ENCODE data around the gene GDI2.
"Not testable (repeated sequence)": the region's sequence is repeated elsewhere in the genome, so short reads cannot be mapped to it uniquely, and the experiment has no call there.

The GDI2 gene

DNA sequence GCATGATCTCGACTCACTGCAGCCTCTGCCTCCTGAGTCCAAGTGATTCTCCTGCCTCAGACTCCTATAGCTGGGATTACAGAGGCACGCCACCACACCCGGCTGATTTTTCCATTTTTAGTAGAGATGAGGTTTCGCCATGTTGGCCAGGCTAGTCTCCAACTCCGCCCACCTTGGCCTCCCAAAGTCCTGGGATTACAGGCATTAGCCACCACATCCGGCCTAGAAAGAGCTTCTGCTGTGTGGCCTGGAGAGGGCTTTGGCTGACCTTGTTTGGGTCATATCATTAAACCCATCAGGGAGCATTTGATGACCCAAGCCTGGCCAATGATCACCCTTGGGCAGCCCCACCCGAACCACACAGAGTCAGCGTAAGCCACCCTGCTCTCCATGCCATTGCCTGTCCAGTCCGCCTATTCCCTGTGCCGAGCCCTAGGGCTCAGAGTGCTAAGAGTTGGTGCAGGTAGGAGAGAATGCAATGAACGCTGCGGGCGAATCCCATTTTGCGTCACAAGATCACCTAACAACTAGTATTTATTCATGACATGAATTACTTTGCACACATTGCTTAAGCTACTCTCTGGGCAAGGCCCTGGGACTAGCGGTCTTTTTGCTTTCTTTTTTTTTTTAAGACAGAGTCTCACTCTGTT lies 22.3 kb upstream of the GDI2 start:
- Mint-ChIP-seq H3K9me3 (no peaks in the 10 kb centered on the region), H3K27ac (no peak overlapping the region), H3K36me3 (ENCODE audit: low read depth) (no peaks in the 10 kb centered on the region), H3K4me3 (no peak overlapping the region), H3K27me3 (no peaks in the 10 kb centered on the region), H3K4me1 (ENCODE audit: low read depth) (peaks cover 2% of the 10 kb centered on the region)
- DNase-seq = no peak

DNA sequence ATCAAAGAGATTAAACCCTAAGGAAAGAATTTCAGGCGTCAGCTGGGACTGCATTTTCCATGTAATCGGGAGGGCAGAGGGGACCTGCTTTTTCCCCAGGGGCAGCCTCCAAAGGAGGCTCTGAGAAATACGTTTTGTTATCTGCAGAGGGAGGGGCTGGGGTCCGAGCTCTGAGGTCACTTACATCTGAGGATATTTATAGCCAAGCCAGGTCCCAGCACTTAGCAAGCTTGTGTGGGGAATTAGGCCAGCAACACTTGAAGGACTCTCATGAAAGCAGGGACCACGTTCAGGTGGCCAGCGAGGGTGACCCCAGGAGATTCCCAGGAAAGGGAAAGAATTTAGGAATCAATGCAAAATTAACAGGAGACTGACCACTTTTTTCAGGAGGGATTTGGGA lies 20.6 kb upstream of the GDI2 start:
- no peaks in the 10 kb centered on the region for H3K36me3 Mint-ChIP-seq (ENCODE audit: low read depth)
- H3K9me3 Mint-ChIP-seq = no peaks in the 10 kb centered on the region
- no peak overlapping the region for H3K4me3 Mint-ChIP-seq
- peak; percentile 16 for DNase-seq
- no peak overlapping the region for H3K27ac Mint-ChIP-seq
- H3K27me3 Mint-ChIP-seq = no peaks in the 10 kb centered on the region
- peaks cover 2% of the 10 kb centered on the region for H3K4me1 Mint-ChIP-seq (ENCODE audit: low read depth)

DNA sequence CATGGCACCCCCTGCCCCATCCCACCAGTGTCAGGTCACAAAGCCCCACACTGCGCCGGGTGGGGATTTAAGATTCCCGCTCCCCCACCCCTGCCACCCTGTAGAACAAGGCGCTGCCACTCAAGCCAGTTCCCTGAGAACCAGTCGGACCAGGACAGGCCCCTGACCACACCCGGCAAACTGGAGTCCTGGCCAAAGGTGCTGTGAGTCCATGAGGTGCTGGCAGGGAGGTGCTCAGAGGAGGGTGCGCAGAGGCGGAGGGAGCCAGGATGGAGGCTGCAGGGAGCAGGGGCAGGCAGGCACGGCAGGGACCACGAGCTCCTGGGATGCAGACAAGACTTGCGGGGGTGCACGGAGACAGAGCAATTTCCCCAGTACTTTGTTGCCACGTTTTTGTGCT lies 19.7 kb upstream of the GDI2 start:
- DNase-seq = peak; percentile 15
- no peaks in the 10 kb centered on the region for H3K36me3 Mint-ChIP-seq (ENCODE audit: low read depth)
- H3K27ac Mint-ChIP-seq = no peak overlapping the region
- H3K27me3 Mint-ChIP-seq = no peaks in the 10 kb centered on the region
- H3K9me3 Mint-ChIP-seq = no peaks in the 10 kb centered on the region
- peaks cover 2% of the 10 kb centered on the region for H3K4me1 Mint-ChIP-seq (ENCODE audit: low read depth)
- no peak overlapping the region for H3K4me3 Mint-ChIP-seq

DNA sequence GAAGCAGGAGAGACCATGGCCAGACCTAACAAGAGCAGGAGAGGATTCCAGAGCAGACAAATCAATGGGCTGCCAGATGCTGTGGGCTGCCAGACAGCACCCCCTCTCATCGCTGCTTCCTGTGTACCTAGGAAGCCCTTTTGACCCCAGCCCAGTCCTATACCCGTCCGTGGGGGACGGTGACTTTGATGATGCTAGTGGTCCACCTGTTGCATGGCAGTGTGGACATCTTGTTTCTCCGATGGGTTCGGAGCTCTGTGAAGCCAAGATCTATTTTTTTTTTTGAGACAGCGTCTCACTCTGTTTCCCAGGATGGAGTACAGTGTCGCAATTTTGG lies 18.2 kb upstream of the GDI2 start:
- H3K4me1 Mint-ChIP-seq (ENCODE audit: low read depth) = peaks cover 2% of the 10 kb centered on the region
- peak; percentile 23 for DNase-seq
- no peak overlapping the region for H3K27ac Mint-ChIP-seq
- H3K9me3 Mint-ChIP-seq = no peaks in the 10 kb centered on the region
- H3K36me3 Mint-ChIP-seq (ENCODE audit: low read depth) = no peaks in the 10 kb centered on the region
- H3K4me3 Mint-ChIP-seq = no peak overlapping the region
- no peaks in the 10 kb centered on the region for H3K27me3 Mint-ChIP-seq

DNA sequence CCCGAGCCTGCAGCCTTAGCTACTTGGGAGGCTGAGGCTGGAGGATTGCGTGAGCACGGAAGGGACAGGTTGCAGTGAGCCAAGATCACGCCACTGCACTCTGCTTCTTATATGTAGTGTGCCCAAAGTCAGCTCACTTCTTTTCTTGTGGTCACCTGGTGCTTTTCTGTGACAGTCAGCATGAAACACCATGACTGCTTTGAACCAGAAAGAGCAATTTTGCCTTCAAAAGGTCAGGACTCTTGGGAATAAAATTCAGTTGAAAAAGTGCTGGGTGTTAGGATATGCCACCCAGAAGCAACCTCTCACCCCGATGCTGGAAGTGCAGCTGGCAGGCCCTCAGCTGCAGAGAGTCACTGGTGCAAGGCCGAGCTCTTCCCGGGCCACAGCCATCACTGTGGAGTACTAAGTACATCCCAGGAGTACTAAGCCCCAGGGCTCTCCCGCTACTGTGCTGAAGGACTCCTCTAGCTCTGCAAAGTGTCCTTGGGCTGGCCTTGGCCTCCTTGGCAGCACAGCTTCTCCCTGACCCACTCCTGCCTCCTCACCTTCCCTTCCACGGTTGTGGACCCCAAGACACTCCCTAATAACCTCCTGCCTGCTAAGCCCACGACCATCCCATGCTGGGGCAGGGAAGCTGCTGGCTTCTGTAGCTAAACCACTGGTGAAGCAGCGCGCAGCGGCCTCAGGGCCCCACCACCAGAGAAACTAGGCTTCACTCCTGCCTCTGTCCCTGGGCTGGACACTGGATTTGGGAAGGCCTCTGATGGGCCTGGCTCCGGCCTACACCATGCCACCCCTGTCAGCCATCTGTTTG lies 17.6 kb upstream of the GDI2 start:
- H3K4me1 Mint-ChIP-seq (ENCODE audit: low read depth) = peaks cover 2% of the 10 kb centered on the region
- H3K9me3 Mint-ChIP-seq = no peaks in the 10 kb centered on the region
- H3K27me3 Mint-ChIP-seq = no peaks in the 10 kb centered on the region
- no peak overlapping the region for H3K4me3 Mint-ChIP-seq
- H3K36me3 Mint-ChIP-seq (ENCODE audit: low read depth) = no peaks in the 10 kb centered on the region
- H3K27ac Mint-ChIP-seq = no peak overlapping the region
- peak; percentile 15 for DNase-seq

DNA sequence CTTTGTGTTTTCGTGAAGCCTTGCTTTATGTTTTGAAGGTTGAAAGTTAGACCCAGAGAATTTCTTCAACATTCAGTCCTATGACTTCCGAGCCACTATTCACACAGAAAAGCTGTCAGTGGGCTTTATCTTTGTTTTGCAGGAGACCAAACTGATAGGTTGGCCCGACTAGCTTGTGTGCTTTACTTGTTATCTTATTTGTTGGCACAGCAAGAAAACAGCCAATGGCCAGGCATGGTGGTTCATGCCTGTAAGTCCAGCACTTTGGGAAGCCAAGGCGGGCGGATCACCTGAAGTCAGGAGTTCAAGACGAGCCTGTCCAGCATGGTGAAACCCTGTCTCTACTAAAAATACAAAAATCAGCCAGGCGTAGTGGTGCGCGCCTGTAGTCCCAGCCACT lies 16.0 kb upstream of the GDI2 start:
- DNase-seq = peak; percentile 7
- Mint-ChIP-seq H3K27ac (no peak overlapping the region), H3K9me3 (no peaks in the 10 kb centered on the region), H3K4me1 (ENCODE audit: low read depth) (peaks cover 2% of the 10 kb centered on the region), H3K36me3 (ENCODE audit: low read depth) (no peaks in the 10 kb centered on the region), H3K27me3 (no peaks in the 10 kb centered on the region), H3K4me3 (no peak overlapping the region)

DNA sequence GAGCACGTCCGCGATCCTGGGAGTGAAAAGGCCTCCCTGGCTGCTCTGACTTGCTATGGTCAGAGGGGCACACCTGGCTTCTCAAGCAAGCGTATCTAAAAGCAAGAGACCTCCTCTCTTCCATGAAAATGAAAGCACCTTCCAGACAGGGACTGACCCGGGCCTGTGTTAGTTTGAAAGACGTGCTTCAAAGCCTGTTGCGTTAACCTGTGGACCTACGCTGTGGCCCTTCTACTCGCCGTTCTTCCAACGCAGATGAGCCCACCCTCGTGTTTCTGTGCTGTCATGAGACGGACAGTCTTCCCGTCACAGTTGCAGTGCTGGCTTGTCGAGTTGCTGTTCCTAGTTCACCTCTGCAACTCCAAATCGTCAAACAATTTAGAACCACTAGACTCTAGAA lies 15.5 kb upstream of the GDI2 start:
- no peak overlapping the region for H3K27ac Mint-ChIP-seq
- H3K36me3 Mint-ChIP-seq (ENCODE audit: low read depth) = no peaks in the 10 kb centered on the region
- DNase-seq = peak; percentile 15
- no peaks in the 10 kb centered on the region for H3K9me3 Mint-ChIP-seq
- H3K4me1 Mint-ChIP-seq (ENCODE audit: low read depth) = peaks cover 2% of the 10 kb centered on the region
- no peak overlapping the region for H3K4me3 Mint-ChIP-seq
- no peaks in the 10 kb centered on the region for H3K27me3 Mint-ChIP-seq

DNA sequence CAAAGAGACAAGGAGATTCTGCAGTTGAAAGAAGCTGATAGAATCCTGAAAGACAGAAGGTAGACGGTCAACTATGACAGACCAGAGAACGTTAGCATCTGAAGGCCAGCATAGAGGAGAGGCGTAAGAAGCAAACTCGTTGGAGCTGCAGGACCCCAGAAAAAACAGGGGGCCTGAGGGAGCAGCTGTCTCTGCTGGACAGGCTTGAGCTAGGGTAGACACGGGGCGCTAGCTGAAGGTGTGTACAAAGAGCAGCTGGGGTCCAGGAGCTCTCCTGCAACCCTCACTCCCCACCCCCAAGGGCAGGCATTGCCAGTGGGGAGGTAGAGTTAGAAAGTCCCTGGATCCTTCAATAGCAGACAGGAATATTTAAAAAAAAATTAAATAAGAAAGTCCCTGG lies 14.6 kb upstream of the GDI2 start:
- H3K9me3 Mint-ChIP-seq = no peaks in the 10 kb centered on the region
- H3K27me3 Mint-ChIP-seq = no peaks in the 10 kb centered on the region
- no peaks in the 10 kb centered on the region for H3K36me3 Mint-ChIP-seq (ENCODE audit: low read depth)
- peak; percentile 8 for DNase-seq
- H3K4me3 Mint-ChIP-seq = no peak overlapping the region
- H3K4me1 Mint-ChIP-seq (ENCODE audit: low read depth) = peaks cover 2% of the 10 kb centered on the region
- no peak overlapping the region for H3K27ac Mint-ChIP-seq

DNA sequence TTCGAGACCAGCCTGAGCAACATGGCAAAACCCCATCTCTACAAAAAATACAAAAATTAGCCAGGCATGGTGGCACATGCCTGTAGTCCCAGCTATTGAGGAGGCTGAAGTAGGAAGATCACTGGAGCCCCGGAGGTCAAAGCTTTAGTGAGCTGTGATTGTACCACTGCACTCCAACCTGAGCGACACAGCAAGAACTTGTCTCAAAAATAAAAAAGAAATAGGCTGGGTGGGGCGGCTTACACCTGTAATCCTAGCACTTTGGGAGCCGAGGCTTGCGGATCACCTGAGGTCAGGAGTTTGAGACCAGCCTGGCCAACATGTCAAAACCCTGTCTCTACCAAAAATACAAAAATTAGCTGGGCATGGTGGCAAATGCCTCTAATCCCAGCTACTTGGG lies 13.3 kb upstream of the GDI2 start:
- not testable (repeated sequence) for H3K9me3 Mint-ChIP-seq; H3K27me3 Mint-ChIP-seq; H3K36me3 Mint-ChIP-seq (ENCODE audit: low read depth); H3K4me1 Mint-ChIP-seq (ENCODE audit: low read depth); H3K4me3 Mint-ChIP-seq; H3K27ac Mint-ChIP-seq
- DNase-seq = peak; percentile 8

DNA sequence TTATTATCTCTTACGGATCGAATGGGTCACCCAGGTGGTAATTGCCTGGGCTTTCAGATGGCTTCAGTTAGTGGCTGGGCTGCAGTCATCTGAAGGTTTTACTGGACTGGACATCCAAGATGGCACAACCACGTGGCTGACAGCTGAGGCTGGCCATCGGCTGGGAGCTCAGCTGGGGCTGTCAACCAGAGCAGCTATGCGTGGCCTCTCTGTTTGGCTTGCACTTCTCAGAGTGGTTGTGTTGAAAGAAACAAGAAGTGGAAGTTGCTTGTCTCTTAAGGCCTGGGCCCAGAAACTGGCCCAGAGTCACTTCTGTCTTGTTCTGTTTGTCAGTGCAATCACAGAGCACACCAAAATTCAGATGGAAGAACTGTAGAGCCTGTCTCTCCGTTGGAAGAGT lies 5.7 kb upstream of the GDI2 start:
- peaks cover 11% of the 10 kb centered on the region for H3K9me3 Mint-ChIP-seq
- peaks cover 14% of the 10 kb centered on the region for H3K36me3 Mint-ChIP-seq (ENCODE audit: low read depth)
- H3K27me3 Mint-ChIP-seq = no peaks in the 10 kb centered on the region
- peaks cover 58% of the 10 kb centered on the region for H3K4me1 Mint-ChIP-seq (ENCODE audit: low read depth)
- H3K27ac Mint-ChIP-seq = peak overlapping the region; percentile 47
- no peak overlapping the region for H3K4me3 Mint-ChIP-seq
- peak; percentile 21 for DNase-seq

DNA sequence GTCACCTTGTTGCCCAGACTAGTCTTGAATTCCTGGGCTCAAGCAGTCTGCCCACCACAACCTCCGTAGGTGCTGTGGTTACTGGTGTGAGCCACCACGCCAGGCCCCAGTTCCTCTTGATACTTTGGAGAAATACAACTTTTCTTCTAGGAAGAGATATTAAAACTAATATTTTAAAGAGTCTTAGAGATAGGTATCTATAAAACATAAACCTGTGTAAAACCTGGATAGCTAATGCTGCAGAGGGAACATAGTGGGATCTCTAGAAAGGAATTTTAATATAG lies 4.8 kb upstream of the GDI2 start:
- H3K4me1 Mint-ChIP-seq (ENCODE audit: low read depth) = peaks cover 58% of the 10 kb centered on the region
- peaks cover 15% of the 10 kb centered on the region for H3K36me3 Mint-ChIP-seq (ENCODE audit: low read depth)
- no peak for DNase-seq
- no peak overlapping the region for H3K4me3 Mint-ChIP-seq
- H3K9me3 Mint-ChIP-seq = peaks cover 11% of the 10 kb centered on the region
- no peaks in the 10 kb centered on the region for H3K27me3 Mint-ChIP-seq
- peak overlapping the region; percentile 50 for H3K27ac Mint-ChIP-seq

DNA sequence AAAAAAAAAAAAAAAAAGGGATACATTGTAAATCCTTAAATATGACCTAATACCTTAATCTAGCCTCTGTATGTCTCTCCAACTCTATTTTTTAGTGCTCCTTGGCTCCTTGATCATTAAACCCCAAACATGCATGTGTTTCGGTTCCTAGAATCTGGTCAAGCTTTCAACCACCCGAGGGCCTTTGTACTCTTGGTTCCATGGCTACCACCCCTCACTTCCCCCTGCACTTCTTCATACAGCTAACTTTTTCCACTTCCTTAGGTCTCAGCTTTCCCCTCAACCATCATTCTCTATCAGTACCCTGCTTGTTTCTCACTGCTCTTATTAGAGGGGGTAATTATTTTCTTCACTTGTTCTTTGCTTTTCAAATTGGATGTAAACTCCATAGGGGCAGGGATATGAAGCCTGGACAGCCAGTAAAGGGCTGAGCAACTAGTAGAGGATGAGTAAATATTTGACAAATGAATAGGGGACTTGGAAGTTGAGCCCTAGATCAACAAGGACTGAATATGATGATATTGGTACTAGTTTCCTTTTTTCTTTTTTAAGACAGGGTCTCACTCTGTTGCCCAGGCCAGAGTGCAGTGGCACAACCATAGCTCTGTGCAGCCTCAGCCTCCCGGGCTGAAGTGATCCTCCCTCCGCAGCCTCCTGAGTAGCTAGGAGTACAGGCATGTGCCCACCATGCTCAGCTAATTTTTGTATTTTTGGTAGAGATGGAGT lies 4.3 kb upstream of the GDI2 start:
- H3K4me1 Mint-ChIP-seq (ENCODE audit: low read depth) = peaks cover 58% of the 10 kb centered on the region
- DNase-seq = peak; percentile 26
- peaks cover 11% of the 10 kb centered on the region for H3K9me3 Mint-ChIP-seq
- no peaks in the 10 kb centered on the region for H3K27me3 Mint-ChIP-seq
- H3K27ac Mint-ChIP-seq = peak overlapping the region; percentile 50
- no peak overlapping the region for H3K4me3 Mint-ChIP-seq
- peaks cover 16% of the 10 kb centered on the region for H3K36me3 Mint-ChIP-seq (ENCODE audit: low read depth)

DNA sequence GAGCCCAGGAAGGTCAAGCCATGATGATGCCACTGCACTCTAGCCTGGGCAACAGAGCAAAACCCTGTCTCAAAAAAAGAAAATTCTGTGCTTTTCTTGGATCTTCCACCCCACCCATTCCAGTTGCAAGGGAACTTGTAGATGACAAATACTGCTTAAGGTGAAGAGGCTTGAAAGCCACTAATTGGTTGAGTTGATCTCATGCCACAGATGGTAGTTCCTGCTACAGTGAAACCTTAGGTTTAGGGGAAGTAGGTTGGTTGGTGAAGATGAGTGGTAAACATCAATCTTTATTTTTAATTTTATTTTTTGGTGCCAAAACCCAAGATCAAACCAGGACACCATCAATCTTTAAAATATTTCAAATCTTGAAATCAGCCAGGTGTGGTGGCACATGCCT lies 2.9 kb upstream of the GDI2 start:
- H3K9me3 Mint-ChIP-seq = peaks cover 11% of the 10 kb centered on the region
- no peak overlapping the region for H3K27ac Mint-ChIP-seq
- peaks cover 29% of the 10 kb centered on the region for H3K36me3 Mint-ChIP-seq (ENCODE audit: low read depth)
- H3K27me3 Mint-ChIP-seq = no peaks in the 10 kb centered on the region
- no peak overlapping the region for H3K4me3 Mint-ChIP-seq
- H3K4me1 Mint-ChIP-seq (ENCODE audit: low read depth) = peaks cover 60% of the 10 kb centered on the region
- DNase-seq = peak; percentile 5

DNA sequence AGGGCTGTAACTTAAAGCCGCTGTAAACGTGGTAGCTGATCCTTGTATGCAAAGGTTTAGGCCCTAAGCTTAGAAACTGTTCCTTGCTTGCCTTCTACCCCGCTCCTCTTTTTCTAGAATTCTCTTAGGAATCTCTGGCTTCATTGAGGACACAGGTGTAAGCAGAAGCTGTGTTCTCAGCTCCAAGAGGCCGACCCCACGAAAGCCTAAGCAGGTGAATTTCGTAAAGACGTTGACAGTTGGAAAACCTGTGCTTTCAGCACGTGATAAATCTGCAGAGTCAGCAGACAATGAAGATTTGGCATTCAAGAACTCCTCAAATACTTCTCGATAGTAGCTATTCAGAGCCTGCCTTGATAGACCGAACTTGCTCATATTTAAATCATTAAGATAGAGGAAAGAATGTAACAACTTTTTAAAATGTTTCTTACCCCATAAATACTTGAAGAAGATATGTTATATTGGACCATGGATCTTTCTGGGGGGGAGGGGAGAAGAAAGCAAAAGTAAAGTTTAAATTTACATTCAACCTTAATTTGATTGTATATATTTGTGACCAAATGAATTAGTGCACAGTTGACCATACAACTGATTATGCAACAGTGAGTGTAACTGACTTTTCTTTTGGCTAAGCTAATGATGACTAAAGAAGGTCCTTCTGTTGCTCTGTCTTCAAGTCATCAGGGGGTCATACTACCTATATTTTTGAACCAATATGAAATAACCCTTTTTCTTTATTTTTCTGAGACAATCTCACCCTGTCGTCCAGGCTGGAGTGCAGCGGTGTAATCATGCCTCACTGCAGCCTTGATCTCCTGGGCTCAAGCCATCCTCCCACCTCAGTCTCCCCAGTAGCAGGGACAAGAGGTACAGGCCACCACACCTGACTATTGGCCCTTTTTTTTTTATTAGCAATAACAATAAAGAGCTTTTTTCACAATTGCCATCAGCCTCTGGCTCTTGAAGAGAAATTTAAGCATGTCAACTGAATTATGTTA lies 1.2 kb upstream of the GDI2 start:
- no peak for DNase-seq
- Mint-ChIP-seq H3K4me1 (ENCODE audit: low read depth) (peaks cover 63% of the 10 kb centered on the region), H3K36me3 (ENCODE audit: low read depth) (peaks cover 47% of the 10 kb centered on the region)

More for the DNA sequence above, 1.2 kb upstream of the GDI2 start:
- Mint-ChIP-seq H3K27me3 (no peaks in the 10 kb centered on the region), H3K27ac (peak overlapping the region; percentile 98), H3K9me3 (peaks cover 6% of the 10 kb centered on the region), H3K4me3 (peak overlapping the region; percentile 89)

Measured in activated T-cell treated with anti-CD3 and anti-CD28 coated beads, Interleukin-2, amount 50 U/mL, for 24 hours (primary cell).